Activated CD8-positive, alpha-beta memory T cell treated with anti-CD3 and anti-CD28 coated beads, Interleukin-2, amount 50 U/mL, for 1 hour (primary cell): ENCODE measurements around the gene KRT71.
"Not testable (repeated sequence)": the region's sequence is repeated elsewhere in the genome, so short reads cannot be mapped to it uniquely, and the experiment has no call there.

Experiments used
- DNase-seq: peaks from one replicate; pipeline ENCODE4 v3.0.0-alpha.2; 2020; ENCODE audit errors: extremely low read depth

The KRT71 gene

GRCh38 chr12:52521568-52522266 lies 31.2 kb downstream of the KRT71 start:
- no peak for DNase-seq

- DNase-seq: no peak
Measured at GRCh38 chr12:52521175-52521567, 31.8 kb downstream of the KRT71 start.

DNA sequence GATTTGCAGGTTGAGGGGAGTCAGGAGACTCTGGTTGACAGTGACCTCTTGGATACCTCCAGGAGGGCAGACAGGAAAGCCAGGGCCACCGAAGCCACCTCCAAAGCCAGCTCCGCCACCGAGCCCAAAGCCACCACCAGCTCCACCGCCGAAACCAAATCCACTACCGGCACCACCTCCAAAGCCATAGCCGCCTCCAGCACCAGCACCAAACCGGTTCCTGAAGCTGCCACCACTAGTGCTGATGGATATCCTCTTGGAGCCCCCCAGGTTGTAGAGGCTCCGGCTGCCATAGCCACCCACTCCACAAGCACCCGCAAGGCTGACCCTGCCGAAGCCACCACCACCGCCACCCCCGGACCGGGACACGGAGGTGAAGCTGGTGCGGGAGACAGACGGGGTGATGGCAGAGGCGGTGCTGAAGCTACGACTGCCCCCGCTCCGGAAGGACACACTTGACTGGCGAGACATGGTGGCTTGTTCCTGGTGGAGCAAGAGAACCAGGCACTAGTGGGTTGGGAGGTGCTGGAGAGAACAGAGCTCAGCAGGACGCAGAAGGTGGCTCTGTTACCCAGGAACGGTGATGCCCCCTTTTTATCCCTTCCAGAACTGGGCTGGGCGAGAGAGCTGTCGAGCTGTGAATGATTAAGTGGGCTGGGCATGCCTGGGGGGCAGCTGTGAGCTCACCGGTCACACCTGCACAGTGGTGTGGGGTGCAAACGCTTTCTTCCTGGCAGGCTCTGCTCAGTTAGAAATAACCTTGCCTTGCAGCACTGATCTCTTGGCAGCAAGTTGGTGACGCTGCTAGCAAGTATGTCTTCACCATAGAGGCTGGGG lies 32.9 kb downstream of the KRT71 start, which contains the start of gene KRT5:
KRT5 (minus strand) TSS at position 569 of the 837 bp plus-strand sequence; CDS start at position 471, 98 bp downstream.
- DNase-seq: no peak

GRCh38 chr12:52519387-52519703 lies 33.6 kb downstream of the KRT71 start:
- no peak for DNase-seq

DNA sequence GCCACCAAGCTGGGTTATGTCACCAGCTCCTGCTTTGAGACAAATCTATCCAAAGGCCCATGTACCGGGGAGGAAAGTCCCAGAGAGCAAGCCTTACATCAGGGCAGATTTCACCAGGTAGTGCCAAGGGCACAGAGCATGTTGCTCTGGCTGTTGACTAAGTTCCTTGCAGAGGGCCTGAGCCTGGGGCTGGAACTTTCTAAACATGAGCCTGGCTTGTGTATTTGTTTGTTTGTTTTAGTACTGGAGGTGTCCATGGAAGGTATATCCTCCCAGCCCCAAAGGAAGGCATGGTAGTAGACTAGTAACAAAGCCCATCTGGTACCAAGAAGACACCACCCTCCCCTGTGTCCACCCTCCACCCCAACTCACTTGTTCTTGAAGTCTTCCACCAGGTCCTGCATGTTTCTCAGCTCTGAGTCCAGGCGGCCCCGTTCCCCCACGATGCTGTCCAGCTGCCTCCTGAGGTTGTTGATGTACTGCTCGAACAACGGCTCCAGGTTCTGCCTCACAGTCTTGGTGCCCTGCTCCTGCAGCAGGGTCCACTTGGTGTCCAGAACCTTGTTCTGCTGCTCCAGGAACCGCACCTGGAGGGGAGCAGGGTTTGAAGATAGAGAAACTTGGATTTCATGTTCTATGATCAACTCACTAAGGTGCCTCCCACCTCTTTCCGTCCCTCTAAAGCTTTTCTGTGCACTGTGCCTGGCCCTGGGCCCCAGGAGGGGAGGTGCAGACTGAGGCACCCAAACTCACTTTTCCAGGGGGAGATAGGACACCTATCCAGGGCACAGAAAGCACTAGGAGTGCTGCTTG lies 34.2 kb downstream of the KRT71 start:
- DNase-seq: no peak

- no peak for DNase-seq
Measured at GRCh38 chr12:52517888-52518287, 35.1 kb downstream of the KRT71 start.

GRCh38 chr12:52517005-52517835 lies 35.7 kb downstream of the KRT71 start:
- no peak for DNase-seq

DNA sequence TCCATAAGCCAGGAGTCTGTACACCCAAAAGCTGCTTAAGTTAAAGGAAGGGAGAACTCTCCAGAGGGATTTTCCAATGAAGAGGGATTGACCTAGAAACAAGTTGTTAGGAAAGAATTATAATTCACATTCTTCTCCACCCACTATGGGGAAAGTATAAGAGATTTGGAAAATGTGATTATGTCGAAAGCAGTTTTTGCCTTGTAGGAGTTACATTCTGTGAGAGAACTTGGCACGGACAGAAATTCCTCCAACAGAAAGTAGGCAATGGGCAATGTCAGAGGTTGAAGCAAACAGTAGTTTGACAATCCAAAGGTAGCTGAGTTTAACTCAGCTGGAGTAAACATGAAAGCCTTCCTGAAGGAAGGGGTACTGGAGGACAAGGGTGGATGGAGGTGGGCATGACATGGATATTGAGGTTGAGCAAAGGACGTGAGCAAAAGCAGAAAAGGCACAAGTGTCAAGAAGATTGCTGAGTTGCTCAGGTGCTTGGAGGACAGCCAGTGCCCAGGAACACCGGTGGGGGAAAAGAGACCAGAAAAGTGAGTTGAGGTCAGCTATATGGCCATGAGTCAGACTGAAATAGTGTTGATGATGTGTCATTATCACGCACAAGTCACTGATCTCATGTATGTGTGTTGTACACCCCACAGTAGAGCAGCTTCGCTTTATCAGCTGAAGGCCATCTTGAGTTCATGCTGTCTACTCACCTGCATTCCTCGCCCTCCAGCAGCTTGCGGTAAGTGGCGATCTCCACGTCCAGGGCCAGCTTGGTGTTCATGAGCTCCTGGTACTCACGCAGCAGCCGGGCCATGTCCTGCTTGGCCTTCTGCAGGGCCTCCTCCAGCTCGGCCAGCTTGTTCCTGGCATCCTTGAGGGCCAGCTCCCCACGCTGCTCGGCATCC lies 36.8 kb downstream of the KRT71 start:
- no peak for DNase-seq

DNA sequence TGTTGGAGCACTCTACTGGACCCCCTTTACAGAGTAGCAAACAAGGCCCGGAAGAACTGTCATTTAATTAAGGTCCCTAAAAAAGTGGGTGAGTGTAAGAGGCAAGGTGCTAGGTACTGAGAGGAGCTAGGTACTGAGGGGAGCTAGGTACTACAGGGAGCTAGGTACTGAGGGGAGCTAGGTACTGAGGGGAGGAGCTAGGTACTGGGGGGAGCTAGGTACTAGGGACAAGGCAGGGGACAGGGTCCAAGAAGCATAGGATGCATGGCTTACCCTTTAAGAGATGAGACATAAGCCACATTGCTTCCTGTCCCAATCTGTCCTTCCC lies 37.7 kb downstream of the KRT71 start:
- no peak for DNase-seq

DNA sequence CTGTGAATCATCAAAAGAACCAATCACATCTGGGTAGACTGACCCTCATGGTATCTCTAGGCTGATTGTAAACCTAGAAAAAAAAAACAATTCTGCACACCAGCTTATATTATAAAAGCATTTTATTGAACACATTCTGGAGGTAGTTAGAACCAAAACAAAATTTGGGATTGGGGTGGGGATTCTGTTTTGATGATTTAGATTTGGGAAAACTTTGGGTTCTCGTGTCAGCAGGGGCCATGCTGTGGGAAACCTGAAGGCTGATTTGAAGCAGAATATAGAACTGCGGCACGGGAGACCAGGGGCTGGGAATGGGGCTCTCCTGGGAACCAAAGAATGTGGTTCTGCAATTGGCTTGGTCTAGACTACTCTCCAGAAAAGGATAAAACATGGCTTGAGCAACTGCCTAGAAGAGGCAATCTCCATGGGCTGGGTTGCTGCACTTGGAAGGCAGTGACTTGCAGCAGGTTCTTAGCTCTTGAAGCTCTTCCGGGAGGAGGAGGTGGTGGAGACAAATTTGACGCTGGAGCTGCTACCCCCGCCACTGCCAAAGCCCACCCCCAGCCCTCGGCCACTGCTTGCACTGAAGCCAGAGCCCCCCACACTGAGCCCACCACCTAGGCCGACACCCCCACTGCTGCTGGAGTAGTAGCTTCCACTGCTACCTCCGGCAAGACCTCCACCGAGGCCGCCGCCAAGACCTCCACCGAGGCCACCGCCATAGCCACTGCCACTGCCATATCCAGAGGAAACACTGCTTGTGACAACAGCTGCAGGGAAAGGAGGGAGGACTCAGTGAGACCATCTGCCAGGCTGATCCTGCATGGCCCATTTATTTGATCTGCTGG lies 38.2 kb downstream of the KRT71 start:
- no peak for DNase-seq

DNA sequence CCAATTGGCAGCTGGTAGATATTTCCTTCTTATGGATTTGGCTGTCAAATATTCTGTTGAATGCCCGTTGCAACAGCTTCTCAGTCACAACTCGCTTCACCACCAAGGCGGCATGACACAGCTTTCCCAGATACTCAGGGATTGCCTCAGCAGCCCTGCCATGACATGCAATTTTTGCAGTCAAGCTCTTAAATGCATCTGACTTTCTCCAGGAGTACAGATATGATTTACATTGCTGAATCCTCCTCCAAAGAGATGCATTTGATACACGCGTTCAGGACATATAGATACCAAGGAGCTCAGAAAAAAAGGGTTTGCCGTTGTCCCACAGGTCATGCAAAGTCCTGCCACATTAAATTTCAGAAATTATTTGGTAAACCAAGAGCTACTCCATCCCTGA lies 39.2 kb downstream of the KRT71 start:
- no peak for DNase-seq

DNA sequence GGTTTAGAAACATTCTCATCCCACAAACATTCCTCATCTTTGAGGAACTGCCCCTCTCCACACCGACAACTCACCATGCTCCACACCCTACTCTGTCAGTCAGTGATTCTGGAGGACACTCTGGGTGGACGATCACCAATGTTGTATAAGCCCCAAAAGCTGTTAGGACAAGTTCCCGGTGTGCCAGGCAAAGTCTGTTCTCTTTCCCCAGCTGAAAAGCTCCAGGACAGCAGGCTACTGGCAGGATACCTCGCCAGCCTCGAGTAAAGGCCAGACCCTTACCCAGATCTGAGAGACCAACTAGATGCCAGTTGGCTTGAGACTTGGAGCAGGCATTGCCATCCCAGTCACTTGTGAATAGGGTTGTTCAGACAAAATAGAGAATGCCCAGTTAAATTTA lies 44.7 kb downstream of the KRT71 start:
- DNase-seq: no peak

GRCh38 chr12:52506858-52507715 lies 45.9 kb downstream of the KRT71 start:
- no peak for DNase-seq

DNA sequence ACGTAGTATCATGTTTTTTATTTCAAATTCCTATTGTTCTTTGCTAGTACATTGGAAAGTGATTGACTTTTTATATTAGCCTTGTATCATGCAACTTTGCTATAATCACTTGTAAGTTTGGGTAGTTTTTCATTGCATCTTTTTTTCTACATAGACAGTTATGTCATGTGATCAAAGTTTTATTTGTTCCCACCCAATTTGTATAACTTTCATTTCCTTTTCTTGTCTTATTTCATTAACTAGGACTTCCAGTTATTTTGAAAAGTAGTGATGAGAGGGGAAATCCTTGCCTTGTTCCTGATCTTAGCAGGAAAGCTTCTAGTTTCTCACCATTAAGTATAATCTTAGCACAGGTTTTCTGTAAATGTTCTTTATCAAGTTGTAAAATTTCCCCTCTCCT lies 50.1 kb downstream of the KRT71 start:
- no peak for DNase-seq

GRCh38 chr12:52501490-52501889 lies 51.5 kb downstream of the KRT71 start:
- DNase-seq: no peak

GRCh38 chr12:52500574-52500973 lies 52.4 kb downstream of the KRT71 start:
- not testable (repeated sequence) for DNase-seq

GRCh38 chr12:52499806-52500560 lies 53.0 kb downstream of the KRT71 start:
- no peak for DNase-seq

GRCh38 chr12:52498946-52499345 lies 54.0 kb downstream of the KRT71 start:
- DNase-seq: no peak
